HG03196 (cell line): ENCODE data around the gene PRSS33.

Experiments
- ATAC-seq: cut with Tn5 transposase; IDR thresholded peaks from one replicate; pipeline ENCODE4 v1.9.1; 2021; ENCODE audit not compliant: unreplicated experiment

PRSS33 gene, protein sequence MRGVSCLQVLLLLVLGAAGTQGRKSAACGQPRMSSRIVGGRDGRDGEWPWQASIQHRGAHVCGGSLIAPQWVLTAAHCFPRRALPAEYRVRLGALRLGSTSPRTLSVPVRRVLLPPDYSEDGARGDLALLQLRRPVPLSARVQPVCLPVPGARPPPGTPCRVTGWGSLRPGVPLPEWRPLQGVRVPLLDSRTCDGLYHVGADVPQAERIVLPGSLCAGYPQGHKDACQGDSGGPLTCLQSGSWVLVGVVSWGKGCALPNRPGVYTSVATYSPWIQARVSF

DNA sequence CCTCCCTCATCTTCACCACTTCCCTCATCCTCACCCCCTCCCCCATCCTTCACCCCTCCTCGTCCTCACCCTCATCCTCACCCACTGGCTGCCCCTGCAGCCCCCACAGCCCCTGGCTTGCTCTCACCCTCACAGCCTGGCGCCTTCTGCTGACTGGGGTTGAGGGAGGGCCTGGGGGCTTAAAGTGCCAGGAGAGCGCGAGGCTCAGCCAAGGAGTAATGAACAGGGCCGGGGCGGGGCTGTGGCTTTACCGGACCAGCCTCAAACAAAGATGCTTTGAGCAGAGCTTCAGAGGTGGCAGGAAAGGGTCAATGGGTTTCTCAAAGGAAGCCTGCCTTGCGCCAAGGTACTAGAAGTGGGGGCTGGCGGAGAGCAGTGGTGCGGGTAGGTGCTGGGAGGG, at the start of gene PRSS33:
TSS of gene PRSS33 (minus strand) at position 155 of the 400 bp plus-strand sequence. CDS start 1,013 bp downstream, outside the sequence.
- ATAC-seq = no peak

DNA sequence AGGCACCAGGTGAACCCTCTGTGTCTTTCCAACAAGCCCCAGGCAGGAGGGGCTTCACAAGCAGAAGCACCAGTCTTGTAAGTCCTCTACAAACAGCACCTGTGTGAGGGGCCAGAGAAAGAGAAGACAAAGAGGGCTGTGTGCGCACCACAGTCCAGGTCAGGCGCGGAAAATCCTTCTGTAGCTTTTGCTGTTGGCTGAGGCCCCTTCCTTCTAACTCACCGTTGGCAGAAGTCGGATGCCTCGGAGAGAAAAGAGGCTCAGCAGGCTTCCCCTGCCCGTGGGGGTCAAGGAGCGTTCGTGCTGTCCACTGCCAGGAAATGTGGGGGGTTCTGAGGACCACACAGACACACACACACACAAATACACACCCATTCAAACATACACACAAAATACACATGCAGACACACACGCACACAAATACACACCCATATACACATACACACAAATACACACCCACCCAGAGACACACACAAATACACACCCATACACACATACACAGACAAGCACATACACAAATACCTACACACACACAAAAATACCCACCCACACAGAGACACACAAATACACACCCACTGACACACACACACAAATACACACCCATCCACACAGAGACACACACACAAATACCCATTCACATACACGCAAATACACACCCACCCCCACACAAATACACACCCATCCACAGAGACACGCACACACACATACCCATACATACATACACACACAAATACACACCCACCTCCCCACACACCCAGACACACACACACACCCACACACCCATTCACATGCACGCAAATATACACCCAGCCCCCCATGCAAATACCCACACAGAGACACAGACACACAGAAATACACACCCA, 49.5 kb upstream of the PRSS33 start:
- no peak for ATAC-seq

DNA sequence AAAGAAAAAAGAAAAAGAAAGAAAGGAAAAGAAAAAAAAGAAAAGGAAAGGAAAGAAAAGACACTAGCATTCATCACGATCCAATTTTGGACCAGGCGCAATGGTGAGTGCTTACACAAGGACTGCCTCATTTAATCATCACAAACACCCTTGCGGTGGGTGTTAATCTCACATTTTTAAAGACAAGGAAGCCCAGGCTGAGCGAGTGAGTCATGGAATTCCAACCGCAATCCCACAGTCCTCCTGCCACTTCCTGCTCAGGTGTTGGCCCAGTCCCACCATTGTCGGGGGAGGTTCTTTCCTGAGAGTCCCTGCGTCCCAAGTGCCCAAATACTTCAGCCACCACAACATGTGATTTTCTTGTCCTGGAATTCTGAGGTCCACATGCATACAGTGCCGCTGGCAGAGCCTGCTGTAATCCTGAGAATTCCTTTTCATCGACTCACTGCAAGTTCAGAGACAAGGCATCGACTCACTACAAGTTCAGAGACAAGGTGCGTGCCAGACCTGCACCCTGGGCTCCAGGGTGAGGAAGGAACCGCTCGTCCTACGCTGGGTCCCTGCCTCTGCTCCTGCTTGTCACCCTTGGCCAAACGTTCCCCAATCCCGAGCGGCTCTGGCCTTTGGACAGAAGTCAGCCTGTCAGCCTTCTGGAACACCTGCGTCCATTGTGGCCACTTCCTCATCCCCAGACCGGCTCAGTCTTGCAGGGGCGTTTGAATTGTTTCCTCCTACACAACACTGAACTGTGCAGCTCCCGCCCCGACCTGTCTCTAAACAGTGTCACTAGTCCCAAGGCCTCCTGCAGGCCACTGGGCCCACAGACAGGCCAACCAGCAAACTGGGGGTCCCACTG, 48.5 kb upstream of the PRSS33 start:
- no peak for ATAC-seq

DNA sequence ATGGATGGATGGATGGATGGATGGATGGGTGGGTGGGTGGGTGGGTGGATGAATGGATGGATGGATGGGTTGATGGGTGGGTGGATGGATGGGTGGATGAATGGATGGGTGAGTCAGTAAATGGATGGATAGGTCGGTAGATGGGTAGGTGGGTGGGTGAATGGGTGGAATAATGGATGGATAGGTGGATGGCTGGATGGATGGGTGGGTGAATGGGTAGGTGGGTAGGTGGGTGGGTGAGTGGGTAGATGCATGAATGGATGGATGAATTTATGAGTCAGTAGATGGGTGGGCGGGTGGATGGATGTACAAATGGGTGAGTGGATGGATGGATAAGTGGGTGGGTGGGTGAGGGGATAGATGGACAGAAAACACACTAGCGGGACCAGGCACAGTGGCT, 47.6 kb upstream of the PRSS33 start:
- ATAC-seq = no peak

DNA sequence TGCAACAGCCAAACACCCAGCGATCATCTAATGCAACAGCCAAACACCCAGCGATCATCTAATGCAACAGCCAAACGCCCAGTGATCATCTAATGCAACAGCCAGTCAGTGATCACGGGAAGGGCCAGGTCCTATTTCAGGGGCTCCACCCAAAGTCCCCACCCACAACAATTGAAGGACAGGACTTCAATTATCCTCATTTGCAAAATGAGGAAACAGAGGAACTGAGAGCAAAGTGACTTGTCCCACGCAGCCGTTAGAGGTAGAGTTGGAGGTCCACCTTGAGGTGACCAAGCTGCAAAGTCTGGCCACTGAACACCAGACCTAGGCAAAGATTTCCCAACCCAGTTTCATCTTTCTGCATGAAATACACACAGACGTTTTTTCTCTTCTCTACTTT, 46.4 kb upstream of the PRSS33 start:
- ATAC-seq = no peak

DNA sequence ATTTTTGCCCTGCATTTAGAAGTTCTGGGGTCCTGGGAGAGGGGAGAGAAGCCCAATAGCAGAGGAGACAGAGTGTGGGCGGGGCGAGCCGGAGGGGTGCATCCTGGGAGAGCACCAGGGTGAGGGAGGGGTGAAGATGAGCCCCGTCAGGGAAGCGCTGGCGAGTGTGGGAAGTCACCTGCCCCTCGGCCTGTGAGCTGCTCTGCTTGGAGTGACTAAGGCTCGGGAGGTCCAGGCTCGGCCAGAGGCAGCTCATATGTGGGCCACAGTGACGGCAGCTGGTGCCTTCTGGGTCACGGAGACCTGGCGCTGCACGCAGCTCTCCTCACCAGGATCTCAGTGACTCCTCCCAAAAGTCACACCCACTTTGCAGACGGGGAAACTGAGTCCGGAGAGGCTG, 43.8 kb upstream of the PRSS33 start:
- ATAC-seq = no peak

DNA sequence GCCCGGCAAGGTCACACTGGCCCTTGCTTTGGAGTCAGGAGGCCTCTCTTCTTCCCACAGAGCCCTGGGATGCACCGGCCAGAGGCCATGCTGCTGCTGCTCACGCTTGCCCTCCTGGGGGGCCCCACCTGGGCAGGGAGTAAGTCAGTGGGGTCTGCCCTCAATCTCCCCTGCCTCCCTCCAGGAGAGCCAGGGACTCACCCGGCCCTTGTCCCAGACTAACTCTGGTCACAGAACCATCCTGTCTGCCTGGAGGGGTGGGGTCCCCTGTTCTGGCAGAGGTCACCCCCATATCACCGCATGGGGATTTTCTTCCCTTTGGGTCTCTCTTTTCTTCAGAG, 43.0 kb upstream of the PRSS33 start:
- no peak for ATAC-seq

DNA sequence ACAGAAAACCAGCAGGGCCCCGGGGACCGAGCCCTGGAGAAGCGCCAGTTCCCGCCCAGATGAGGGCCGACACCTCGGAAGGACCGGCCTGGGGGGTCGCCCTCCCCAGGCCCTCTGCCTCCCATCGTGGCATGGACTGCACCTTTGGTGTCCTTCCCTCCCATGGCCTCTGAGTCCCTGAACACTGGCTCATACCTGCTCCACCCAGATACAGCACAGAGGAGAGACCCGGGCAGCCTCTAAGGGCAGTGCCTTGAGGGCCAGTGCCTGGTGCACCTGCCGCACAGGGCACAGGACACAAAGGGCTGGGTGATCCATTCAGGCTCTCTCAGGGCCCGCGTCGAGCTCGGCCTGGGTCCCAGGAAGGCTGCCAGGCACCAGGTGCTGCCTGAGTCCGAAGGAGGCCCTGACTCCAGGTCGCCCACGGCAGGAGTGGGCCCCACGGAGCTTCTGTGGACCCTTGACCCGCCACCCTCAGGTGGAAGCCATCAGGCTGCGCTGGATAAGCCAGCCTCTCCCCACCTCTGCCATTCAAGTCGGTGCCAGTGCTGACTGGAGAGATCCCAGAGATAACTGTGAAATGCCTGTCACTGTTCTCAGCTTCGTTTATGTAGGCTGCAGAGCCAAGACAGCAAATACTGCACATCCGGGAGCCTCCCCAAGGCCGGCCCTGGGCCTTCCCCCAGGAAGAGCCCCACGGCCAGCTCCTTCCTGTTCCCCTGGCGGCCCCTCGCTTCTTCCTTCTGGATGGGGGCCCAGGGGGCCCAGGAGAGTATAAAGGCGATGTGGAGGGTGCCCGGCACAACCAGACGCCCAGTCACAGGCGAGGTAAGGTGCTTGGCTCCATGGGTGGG, 42.4 kb upstream of the PRSS33 start, which contains the start of gene ZG16B:
TSS of gene ZG16B (plus strand) at position 803 of the 854 bp plus-strand sequence. CDS start 139 bp downstream, outside the sequence.
- no peak for ATAC-seq

DNA sequence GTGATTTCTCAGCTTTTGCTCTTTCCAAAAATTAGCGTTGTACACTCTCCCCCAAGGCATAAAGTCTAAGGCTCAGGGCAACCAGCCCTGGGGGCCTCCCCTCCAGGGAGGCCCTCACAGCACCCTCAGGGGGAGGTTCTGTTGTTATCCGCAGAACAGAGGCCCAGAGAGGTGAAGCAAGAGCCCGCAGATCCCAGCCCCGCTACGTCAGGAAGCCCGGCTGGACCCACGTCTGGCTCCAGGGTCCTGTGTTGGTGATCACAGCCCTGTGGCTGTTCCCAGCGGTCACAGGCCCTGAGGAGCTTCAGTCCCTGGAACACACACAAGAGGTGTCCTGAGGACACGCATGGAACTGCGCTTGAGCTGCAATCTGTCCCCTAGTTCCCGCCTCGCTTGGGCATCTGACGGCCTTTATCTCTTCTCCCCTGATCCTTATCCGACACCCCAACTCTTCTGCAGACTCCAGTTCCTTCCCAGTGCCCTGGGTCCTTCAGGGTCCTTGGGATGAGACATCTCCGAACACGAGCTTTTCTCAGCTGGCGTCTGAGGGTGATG, 41.6 kb upstream of the PRSS33 start:
- no peak for ATAC-seq

DNA sequence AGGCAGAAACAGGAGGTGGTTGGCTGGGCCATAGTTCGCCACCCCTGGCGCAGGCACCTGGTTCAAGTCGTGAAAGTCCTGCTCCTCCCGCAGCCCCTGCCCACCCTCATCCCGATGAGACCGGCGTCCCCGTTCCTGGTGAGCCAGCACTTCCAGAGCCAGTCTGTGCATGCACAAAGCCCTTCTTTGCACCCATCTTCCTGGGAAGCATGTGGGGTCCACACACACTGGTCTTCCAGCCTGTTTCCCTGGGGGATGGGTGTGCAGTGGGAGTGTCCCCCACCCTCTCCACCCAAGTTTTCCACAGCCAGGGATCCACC, 41.1 kb upstream of the PRSS33 start:
- no peak for ATAC-seq

DNA sequence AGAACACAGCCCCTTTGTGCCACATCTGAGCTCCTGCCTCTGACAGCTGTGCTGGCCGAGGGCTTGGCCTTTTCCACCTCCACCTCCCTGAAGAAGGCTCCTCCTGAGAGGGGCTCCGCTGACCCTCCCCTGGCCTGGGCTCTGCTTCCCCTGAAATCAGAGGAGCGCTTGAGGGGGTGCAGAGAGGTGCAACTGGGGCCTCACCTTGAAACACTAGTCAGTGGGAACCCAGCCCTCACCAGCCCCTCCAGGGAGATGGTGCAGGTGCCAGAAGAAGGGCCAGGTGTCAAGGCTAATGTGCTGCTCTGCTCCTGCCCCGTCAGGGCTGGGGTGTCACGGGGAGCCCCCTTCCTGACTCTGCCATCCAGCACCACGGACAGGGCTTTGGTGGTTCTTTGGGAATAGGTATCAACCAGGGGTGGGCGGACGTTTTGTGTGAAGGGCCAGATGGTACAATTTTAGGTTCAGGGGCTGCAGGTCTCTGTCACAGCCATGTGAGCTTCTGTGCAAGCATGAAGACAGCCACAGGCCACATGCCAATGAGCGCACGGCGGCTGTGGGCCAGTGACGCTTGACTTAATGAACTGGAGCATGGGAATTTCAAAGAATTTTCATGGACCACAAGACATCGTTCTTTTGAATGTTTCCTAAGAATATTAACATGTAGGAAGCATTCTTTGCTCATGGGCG, 40.6 kb upstream of the PRSS33 start:
- ATAC-seq = no peak

DNA sequence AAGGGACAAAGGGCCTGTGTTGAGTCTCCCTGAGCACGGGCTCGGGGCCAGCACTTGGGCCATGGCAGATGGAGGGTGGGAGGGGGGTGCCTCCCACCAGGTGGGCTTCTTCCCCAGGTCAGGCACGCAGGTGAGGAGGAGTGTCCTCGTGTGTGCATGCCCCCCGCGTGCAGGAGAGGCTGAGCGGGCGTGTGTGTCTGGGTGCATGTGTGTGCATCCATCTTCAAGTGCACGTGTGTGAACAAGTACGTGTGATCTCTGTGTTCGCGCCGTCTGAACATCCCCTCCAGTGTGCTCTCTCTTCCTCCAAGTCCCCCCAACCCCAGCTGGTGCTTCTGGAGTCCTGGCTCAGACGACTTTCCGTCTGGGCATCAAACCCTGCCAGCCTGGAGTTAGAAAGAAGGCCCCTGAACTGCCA, 40.0 kb upstream of the PRSS33 start:
- no peak for ATAC-seq

DNA sequence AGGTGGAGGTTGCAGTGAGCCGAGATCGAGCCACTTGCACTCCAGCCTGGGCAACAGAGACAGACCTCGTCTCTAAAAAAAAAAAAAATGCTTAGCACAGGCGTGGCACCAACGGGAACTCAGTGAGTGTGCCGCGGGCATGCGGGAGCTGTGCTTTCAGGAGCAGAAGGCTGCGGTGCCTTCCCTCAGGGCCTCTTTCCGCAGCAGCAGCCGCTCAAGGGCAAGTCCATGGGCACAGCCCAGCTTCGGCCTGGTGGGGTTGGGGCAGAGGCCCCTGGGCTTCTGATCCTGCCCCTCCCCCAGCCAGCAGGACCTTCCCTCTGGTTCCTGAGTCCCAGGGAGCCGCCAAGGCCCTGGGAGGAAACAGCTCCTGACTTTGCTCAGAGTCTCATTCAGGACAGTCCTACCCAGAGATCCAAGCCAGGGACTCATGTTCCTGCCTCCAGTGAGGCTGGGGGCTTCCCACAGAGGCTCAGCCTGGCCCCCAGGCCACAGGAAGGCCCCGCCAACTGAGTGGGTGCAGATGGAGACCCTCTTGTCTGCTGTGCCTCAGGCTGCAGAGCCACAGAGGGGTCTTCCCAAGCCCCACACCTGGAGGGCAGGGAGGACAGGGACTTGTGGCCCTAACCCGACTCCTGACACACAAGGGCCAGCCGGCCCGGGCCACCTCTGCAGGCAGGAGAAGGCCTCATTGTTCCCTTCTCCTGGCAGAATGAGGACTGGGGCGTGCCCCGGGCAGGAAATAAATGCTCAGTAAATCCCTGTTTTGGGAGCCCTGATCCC, 39.4 kb upstream of the PRSS33 start:
- ATAC-seq = no peak

DNA sequence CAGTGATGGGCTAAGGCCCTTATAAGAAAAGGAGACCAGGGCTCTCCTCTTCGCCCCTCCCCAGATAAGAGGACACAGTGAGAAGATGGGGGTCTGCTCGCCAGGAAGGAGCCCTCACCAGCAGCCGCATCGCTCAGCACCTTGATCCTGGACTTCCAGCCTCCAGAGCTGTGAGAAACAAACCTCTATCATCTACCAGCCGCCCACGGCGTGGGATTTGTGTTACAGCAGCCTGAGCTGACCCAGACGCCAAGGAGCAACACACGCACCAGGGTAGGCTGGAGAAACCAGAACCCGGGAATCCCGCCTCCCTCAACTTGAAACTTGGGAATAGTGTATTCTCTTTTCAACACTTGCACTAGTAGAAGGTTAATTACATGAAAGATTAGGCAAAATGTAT, 38.5 kb upstream of the PRSS33 start:
- ATAC-seq = no peak

DNA sequence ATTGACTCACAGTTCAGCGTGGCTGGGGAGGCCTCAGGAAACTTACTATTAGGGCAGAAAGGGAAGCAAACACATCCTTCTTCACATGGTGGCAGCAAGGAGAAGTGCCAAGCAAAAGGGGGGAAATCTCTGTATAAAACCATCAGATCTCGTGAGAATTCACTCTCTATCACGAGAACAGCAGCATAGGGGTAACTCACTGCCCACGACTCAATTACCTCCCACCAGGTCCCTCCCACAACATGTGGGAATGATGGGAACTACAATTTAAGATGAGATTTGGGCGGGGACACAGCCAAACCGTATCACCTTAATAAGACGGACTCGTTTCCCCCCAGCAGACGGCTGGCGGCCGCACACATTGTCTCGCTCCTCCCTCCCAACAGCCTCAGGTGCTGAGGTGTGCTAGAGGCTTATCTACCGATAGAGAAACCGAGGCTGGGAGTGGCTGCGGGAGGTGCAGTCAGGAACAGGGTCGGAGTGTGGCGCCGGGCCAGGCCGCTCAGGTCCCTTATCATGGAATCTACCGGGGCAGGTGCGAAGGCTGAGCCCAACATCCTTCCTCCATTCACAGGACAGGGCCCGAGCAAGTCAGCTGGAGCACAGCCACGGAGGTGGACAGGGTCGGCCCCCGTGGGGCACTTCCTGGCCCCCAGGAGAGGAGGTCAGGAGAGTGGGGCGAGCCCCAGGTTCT, 37.8 kb upstream of the PRSS33 start:
- no peak for ATAC-seq

DNA sequence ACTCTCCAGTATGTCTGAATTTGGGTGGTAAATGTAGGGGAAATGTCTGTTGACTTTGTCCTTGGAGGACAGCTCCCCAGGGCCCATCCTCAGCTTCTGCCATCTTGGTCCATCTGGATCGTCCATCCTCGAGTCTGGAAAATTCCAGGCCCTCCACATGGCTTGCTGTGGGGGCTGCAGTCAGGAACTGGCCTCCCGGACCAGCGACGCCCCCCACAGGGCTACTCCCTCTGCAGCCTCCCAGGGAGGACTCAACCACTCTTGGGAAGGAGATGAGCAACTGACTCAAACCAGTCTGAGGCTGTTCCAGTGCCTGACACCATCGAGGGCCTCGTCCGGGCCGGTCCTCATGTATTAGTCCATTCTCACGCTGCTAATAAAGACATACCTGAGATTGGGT, 37.3 kb upstream of the PRSS33 start:
- ATAC-seq = no peak

DNA sequence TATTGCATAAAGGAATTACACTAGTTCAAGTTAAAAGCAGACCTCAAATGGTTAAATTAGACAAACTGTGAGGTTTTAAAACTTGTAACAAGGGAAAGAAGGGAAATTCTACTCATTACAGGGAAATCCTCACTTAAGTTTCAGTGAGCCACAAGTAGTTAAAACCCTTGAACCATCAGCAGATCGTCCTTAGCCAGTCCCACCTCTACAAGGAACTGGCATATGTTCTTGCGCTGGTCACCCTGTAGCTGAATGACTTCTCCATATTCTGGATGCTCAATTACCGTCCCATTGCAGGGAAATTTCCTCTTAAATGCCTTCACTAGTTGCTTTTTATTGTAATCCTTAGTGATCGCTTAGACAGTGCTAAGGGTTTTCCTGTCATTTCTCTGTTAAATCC, 35.1 kb upstream of the PRSS33 start:
- ATAC-seq = no peak

DNA sequence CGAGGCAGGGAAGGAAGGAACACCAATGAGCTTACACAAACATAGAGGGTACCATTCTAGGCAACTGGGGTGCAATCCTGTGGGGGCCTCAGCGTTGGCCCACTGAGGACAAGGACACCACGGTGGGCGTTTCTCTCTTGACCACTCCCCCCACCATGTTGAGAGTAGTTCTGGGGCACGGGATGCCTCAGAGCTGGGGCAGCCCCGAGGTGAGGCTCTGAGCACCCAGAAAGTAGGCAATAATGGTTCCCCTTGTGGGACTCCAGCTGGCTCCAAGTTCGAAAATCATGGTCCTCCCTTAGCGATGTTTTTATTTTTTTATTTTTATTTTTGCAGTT, 34.8 kb upstream of the PRSS33 start:
- ATAC-seq = no peak
